GM12872 (cell line): ENCODE data around the gene AK8.

Experiments used
- TF ChIP-seq, protein P1 (sequence below): IDR thresholded peaks from 3 replicates; pipeline ENCODE4 v1.5.1; 2011; ENCODE audit warnings: low read depth, mild to moderate bottlenecking, low read length, moderate library complexity; ENCODE audit not compliant: insufficient read depth

The AK8 gene

DNA sequence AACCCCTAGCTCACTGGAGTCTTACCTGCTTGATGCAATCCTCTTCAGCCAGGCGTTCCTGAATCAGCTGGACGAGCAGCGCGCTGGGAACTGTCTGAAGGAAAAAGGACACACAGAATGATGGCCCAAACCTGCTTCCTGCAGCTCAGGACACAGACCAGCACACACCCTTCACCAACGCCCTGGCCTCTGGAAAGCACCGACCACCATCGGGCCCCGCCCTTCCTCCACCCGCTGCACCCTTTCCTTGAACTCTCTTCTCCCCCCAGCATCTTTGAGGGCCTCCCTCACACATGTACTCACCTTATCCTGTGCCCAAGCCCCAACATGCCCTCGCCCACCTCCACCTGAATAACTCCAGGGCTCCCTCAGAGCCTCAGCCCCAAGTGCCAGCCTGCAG, 23.3 kb downstream of the AK8 start:
- TF ChIP-seq, protein P1, sequence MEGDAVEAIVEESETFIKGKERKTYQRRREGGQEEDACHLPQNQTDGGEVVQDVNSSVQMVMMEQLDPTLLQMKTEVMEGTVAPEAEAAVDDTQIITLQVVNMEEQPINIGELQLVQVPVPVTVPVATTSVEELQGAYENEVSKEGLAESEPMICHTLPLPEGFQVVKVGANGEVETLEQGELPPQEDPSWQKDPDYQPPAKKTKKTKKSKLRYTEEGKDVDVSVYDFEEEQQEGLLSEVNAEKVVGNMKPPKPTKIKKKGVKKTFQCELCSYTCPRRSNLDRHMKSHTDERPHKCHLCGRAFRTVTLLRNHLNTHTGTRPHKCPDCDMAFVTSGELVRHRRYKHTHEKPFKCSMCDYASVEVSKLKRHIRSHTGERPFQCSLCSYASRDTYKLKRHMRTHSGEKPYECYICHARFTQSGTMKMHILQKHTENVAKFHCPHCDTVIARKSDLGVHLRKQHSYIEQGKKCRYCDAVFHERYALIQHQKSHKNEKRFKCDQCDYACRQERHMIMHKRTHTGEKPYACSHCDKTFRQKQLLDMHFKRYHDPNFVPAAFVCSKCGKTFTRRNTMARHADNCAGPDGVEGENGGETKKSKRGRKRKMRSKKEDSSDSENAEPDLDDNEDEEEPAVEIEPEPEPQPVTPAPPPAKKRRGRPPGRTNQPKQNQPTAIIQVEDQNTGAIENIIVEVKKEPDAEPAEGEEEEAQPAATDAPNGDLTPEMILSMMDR: no peak

GRCh38 chr9:132853482-132853881, 24.6 kb downstream of the AK8 start:
- TF ChIP-seq, protein P1: no peak

- TF ChIP-seq, protein P1: no peak
These were observed 28.8 kb downstream of the AK8 start for GRCh38 chr9:132849185-132849706.

- TF ChIP-seq, protein P1: no peak
These were observed 31.1 kb downstream of the AK8 start for GRCh38 chr9:132846918-132847515.

DNA sequence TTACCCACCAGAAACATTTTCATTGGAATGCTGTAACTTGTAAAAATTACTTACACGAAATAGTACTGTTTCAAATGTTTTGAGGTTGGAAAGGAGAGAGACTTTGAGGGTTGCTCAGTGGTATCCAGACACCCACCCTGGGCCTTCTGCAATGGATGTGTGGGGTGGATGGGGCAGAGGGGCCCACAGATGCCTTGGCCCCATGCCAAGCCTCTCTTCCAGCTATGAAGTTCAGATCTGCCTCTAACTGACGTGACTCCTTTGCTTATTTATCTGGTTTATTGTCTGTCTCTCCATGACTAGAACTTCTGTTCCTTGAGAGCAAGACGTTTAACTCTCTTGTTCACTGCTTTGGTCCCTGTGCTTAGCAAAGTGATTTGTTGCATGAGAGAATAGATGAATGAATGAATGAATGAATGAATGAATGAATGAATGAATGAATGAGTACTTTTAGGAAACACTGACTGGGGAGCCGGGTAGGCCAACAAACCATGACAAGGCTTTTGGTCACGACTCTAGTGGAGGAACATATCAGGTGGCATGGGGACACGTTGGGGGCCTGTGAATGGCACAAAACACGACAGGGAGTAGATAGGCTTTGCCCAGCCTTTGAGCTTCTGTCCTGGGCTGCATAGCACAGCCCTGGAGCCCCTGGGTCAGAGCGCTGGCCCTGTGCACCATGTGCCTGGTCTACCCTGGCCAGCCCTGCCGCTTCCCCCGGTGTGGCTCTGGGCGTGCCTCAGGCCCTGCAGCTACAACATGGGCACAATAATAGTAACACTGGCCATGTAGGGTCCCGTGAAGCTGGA, 31.8 kb downstream of the AK8 start:
- TF ChIP-seq, protein P1: no peak

DNA sequence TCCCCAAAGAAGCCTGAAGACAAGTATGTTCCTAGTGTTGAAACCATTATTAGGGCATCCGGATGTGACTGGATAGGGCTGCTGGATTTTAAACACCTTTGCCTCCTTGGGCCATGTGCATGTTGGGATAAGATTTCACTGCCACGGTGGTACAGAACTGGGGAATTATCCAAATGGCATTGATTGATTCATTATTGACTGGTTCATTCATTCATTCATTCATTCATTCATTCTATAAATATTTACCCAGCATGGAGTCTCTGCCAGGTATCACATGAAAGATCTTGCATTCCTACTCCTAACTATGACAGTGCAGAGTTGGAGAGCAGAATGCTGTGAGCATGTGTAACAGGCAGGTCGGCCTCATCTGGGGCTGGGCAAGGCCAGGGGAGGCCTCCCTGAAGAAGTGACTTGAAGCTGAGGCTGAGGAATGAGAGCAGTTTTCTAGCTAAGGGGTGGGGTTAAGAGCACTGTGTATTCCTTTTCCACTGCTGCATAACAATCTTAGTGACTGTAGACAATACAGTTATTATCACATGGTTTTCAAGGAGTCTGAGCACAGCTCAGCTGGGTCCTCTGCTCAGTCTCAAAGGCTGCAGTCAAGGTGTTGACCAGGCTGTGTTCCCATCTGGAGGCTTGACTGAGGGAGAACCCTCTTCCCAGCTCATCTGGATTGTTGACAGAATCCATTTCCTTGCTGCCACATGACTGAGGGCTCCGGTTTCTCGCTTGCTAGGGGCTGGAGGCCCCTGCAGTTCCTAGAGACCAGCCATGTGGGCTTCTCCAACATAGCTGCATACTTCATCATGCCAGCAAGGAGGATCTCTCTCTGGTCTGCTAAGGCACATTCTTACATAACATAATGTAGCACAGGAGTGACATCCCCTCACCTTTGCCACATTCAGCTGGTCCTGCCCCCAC, 35.7 kb downstream of the AK8 start:
- TF ChIP-seq, protein P1: no peak

GRCh38 chr9:132840980-132841379, 37.1 kb downstream of the AK8 start:
- TF ChIP-seq, protein P1: no peak
